WTC11 (cell line): ENCODE measurements around the gene DNASE1L3.

ENCODE experiments used
- CREM ChIP-seq: sonication (generic); formaldehyde crosslinking; IDR thresholded peaks from 2 replicates; pipeline ENCODE4 v1.8.1; 2022; ENCODE audit warnings: mild to moderate bottlenecking, missing genetic modification reagents, moderate library complexity
- CTCF ChIP-seq: fragments of 200-600 bp; IDR thresholded peaks from 2 replicates; pipeline ENCODE4 v1.8.0; 2022; ENCODE audit warnings: antibody characterized with exemption
- HMGA2 ChIP-seq: fragments of 250-450 bp; sonication (Bioruptor Pico); IDR thresholded peaks from 2 replicates; pipeline ENCODE4 v1.4.0; 2021; ENCODE audit warnings: mild to moderate bottlenecking, moderate library complexity
- IRF2 ChIP-seq: sonication (generic); formaldehyde crosslinking; IDR thresholded peaks from 2 replicates; pipeline ENCODE4 v1.8.0; 2022; ENCODE audit warnings: low read depth, missing genetic modification reagents, borderline replicate concordance
- ZNF263 ChIP-seq: sonication (generic); formaldehyde crosslinking; IDR thresholded peaks from 2 replicates; pipeline ENCODE4 v1.8.1; 2022; ENCODE audit warnings: low read depth, mild to moderate bottlenecking, moderate library complexity, missing genetic modification reagents
- TF ChIP-seq, protein P1 (sequence below): sonication (generic); formaldehyde crosslinking; conservative IDR thresholded peaks from 2 replicates; pipeline ENCODE4 v1.8.1; 2022; ENCODE audit warnings: mild to moderate bottlenecking, missing genetic modification reagents
- TF ChIP-seq, protein P2 (sequence below): sonication (generic); formaldehyde crosslinking; IDR thresholded peaks from 2 replicates; pipeline ENCODE4 v1.8.1; 2023; ENCODE audit warnings: mild to moderate bottlenecking, missing genetic modification reagents

- no peak for TF ChIP-seq ZNF263 (CRISPR knock-in tag)
- no peak for TF ChIP-seq IRF2
- TF ChIP-seq CREM (CRISPR knock-in tag) = no peak
- TF ChIP-seq, protein P1, sequence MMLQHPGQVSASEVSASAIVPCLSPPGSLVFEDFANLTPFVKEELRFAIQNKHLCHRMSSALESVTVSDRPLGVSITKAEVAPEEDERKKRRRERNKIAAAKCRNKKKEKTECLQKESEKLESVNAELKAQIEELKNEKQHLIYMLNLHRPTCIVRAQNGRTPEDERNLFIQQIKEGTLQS (CRISPR knock-in tag) = no peak
- TF ChIP-seq, protein P2, sequence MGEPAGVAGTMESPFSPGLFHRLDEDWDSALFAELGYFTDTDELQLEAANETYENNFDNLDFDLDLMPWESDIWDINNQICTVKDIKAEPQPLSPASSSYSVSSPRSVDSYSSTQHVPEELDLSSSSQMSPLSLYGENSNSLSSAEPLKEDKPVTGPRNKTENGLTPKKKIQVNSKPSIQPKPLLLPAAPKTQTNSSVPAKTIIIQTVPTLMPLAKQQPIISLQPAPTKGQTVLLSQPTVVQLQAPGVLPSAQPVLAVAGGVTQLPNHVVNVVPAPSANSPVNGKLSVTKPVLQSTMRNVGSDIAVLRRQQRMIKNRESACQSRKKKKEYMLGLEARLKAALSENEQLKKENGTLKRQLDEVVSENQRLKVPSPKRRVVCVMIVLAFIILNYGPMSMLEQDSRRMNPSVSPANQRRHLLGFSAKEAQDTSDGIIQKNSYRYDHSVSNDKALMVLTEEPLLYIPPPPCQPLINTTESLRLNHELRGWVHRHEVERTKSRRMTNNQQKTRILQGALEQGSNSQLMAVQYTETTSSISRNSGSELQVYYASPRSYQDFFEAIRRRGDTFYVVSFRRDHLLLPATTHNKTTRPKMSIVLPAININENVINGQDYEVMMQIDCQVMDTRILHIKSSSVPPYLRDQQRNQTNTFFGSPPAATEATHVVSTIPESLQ (CRISPR knock-in tag) = no peak
- TF ChIP-seq HMGA2 (CRISPR knock-in tag) = no peak
- no peak for TF ChIP-seq CTCF
Measured at GRCh38 chr3:58176185-58176530, 34.6 kb downstream of the DNASE1L3 start.
